ENCODE results near the gene KCND3. TPM values are rescaled to one million over a fixed set of nuclear protein-coding genes. Genes with fewer than 3 reads are reported as not detected.

Gene KCND3
- total RNA-seq, 1 experiment from 2014 or later = 0.15 TPM

DNA sequence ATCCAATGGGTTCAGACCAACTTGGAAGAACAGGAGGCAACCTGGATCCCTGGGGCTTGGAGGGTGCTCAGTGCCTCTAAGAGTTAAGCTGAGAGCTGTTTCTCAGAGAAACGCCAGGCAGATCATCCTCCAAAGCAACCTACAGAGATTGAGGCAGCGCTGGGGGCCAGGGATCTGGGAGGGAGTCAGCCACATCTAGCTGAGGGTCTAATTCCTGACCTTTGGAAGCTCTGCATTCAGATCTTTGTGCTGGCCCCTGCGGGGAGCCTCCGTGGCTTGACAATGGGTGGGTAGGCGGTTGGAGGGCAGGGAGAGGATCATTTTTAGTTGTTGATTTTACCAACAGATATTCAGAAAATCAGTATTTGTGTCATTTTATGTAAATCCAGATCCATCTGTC, 154.5 kb downstream of the KCND3 start:
- no peak overlapping the region for H3K18ac ChIP-seq (ENCODE audit: insufficient read length, low read depth, low read length)
- no peak for DNase-seq
- no peaks in the 10 kb centered on the region for H3K9me3 ChIP-seq (ENCODE audit: control insufficient read depth, low read depth, low read length)
- H4K5ac ChIP-seq (ENCODE audit: insufficient read length, low read depth, low read length) = no peak overlapping the region
- H3K79me1 ChIP-seq (ENCODE audit: insufficient read depth, low read depth, low read length, poor library complexity, severe bottlenecking) = no peaks in the 10 kb centered on the region
- H3T11ph ChIP-seq (ENCODE audit: low read length) = no peak overlapping the region
- H4K8ac ChIP-seq (replicated peaks; ENCODE audit: insufficient read length, low read depth, low read length) = no peak overlapping the region
- no peaks in the 10 kb centered on the region for H3K4me1 ChIP-seq (ENCODE audit: insufficient read depth, low read length)
- Mint-ChIP-seq H3K27ac (no peak overlapping the region), H3K9me3 (no peaks in the 10 kb centered on the region), H3K4me3 (no peak overlapping the region), H3K36me3 (ENCODE audit: insufficient read depth in 1 of 3, low read depth in 3 of 3) (no peaks in the 10 kb centered on the region), H3K4me1 (peaks cover 6 to 7% of the 10 kb centered on the region in 2 experiments), H3K27me3 (ENCODE audit: low read depth) (peaks cover 6% of the 10 kb centered on the region)
- no peak overlapping the region for H2BK15ac ChIP-seq (ENCODE audit: low read depth, low read length)
- no peak overlapping the region for H2AFZ ChIP-seq (ENCODE audit: low read length)
- no peak overlapping the region for H2AK5ac ChIP-seq (ENCODE audit: insufficient read length, low read length)
- no peak overlapping the region for H3K23ac ChIP-seq (ENCODE audit: insufficient read length, low read depth, low read length)
- H2BK120ac ChIP-seq (ENCODE audit: low read depth, low read length, poor library complexity, severe bottlenecking) = no peak overlapping the region
- H3K27me3 ChIP-seq (ENCODE audit: insufficient read depth, low read length) = no peaks in the 10 kb centered on the region
- no peaks in the 10 kb centered on the region for H3K79me2 ChIP-seq (ENCODE audit: insufficient read depth, low read length)
- H3K9ac ChIP-seq (ENCODE audit: extremely low read depth, insufficient read length, low read length) = no peak overlapping the region
- H3K4me2 ChIP-seq (ENCODE audit: insufficient read depth, insufficient read length, low read length) = no peak overlapping the region
- H3K56ac ChIP-seq (ENCODE audit: insufficient read length, low read depth, low read length) = no peak overlapping the region
- H3K27ac ChIP-seq (ENCODE audit: insufficient read length, low read depth, low read length) = no peak overlapping the region
- no peaks in the 10 kb centered on the region for H3K23me2 ChIP-seq (ENCODE audit: insufficient read length, low read depth, low read length, poor library complexity, severe bottlenecking)
- H4K91ac ChIP-seq (ENCODE audit: insufficient read length, low read depth, low read length) = no peak overlapping the region
- TF ChIP-seq, protein P1, sequence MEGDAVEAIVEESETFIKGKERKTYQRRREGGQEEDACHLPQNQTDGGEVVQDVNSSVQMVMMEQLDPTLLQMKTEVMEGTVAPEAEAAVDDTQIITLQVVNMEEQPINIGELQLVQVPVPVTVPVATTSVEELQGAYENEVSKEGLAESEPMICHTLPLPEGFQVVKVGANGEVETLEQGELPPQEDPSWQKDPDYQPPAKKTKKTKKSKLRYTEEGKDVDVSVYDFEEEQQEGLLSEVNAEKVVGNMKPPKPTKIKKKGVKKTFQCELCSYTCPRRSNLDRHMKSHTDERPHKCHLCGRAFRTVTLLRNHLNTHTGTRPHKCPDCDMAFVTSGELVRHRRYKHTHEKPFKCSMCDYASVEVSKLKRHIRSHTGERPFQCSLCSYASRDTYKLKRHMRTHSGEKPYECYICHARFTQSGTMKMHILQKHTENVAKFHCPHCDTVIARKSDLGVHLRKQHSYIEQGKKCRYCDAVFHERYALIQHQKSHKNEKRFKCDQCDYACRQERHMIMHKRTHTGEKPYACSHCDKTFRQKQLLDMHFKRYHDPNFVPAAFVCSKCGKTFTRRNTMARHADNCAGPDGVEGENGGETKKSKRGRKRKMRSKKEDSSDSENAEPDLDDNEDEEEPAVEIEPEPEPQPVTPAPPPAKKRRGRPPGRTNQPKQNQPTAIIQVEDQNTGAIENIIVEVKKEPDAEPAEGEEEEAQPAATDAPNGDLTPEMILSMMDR (conservative IDR thresholded peaks at IDR 0.05) = no peak
- WGBS (ENCODE audit: extremely low coverage, insufficient read length, low lambda C conversion rate) = no CpG with 5 or more reads among the region's 5 CpGs
- no peaks in the 10 kb centered on the region for H4K20me1 ChIP-seq (ENCODE audit: control insufficient read depth, insufficient read depth, insufficient read length)
- H2BK5ac ChIP-seq (ENCODE audit: insufficient read length, low read length) = no peak overlapping the region
- no peak overlapping the region for H3K4ac ChIP-seq (ENCODE audit: low read depth, low read length)
- no peak overlapping the region for H2BK20ac ChIP-seq (ENCODE audit: low read depth, low read length, poor library complexity, severe bottlenecking)
- no peak overlapping the region for H3K14ac ChIP-seq (ENCODE audit: insufficient read depth, low read length)
- H2BK12ac ChIP-seq (ENCODE audit: insufficient read length, low read depth, low read length) = no peak overlapping the region

Data from H9 (cell line).